K562 (cell line): ENCODE results near the gene PAK1IP1.

Source experiments
- BACH1 ChIP-seq: fragments of 200-800 bp; sonication (Bioruptor generic); IDR thresholded peaks from 2 replicates; pipeline ENCODE4 v1.6.1; 2016; ENCODE audit warnings: missing genetic modification characterization, missing compliant biosample characterization
- CTCF ChIP-seq, 3 experiments: IDR thresholded peaks in 2 of 3; conservative IDR thresholded peaks in 1 of 3; 2 replicates each; pipeline ENCODE4 v1.5.1; 2011 to 2012; ENCODE audit warnings: low read length in 3 of 3, mild to moderate bottlenecking in 3 of 3, control low read depth in 2 of 3, improper control_type of control experiment in 1 of 3, inconsistent platforms in 1 of 3, low read depth in 1 of 3, mixed read lengths in 1 of 3, moderate library complexity in 1 of 3; ENCODE audit not compliant: insufficient read depth in 2 of 3
- E2F4 ChIP-seq: sonication (generic); formaldehyde crosslinking; IDR thresholded peaks from 2 replicates; pipeline ENCODE4 v1.8.0; 2022; ENCODE audit warnings: mild to moderate bottlenecking, low read depth, missing genetic modification reagents
- EGR1 ChIP-seq: fragments of 450-650 bp; conservative IDR thresholded peaks from 2 replicates; pipeline ENCODE4 v1.6.1; 2017; ENCODE audit warnings: mild to moderate bottlenecking
- ETV5 ChIP-seq: sonication (generic); formaldehyde crosslinking; IDR thresholded peaks from 2 replicates; pipeline ENCODE4 v1.4.0; 2020; ENCODE audit warnings: low read depth, mild to moderate bottlenecking, missing genetic modification reagents
- MAFG ChIP-seq: fragments of 450-650 bp; conservative IDR thresholded peaks from 2 replicates; pipeline ENCODE4 v1.6.1; 2016; ENCODE audit warnings: missing genetic modification characterization, missing compliant biosample characterization
- MEF2D ChIP-seq: conservative IDR thresholded peaks from 2 replicates; pipeline ENCODE4 v1.6.1; 2016; ENCODE audit warnings: low read depth, missing genetic modification characterization, missing compliant biosample characterization
- MLX ChIP-seq, 2 experiments: fragments of 450-650 bp in 1 of 2; sonication (generic) in 1 of 2; formaldehyde crosslinking; conservative IDR thresholded peaks; 2 replicates each; pipeline versions ENCODE4 v1.4.0 to v1.8.1; 2020 to 2022; ENCODE audit warnings: mild to moderate bottlenecking in 1 of 2, missing genetic modification reagents in 1 of 2
- NR2C2 ChIP-seq, 2 experiments: fragments of 200-800 bp in 1 of 2; sonication (Bioruptor generic) in 1 of 2; sonication (generic) in 1 of 2; formaldehyde crosslinking in 1 of 2; IDR thresholded peaks; 2 replicates each; pipeline versions ENCODE4 v1.6.1 to v1.8.0; 2016 to 2022; ENCODE audit warnings: mild to moderate bottlenecking in 1 of 2, missing compliant biosample characterization in 1 of 2, missing genetic modification characterization in 1 of 2, missing genetic modification reagents in 1 of 2
- POLR2AphosphoS5 ChIP-seq: IDR thresholded peaks from 2 replicates; pipeline ENCODE4 v1.6.1; 2011; ENCODE audit warnings: mild to moderate bottlenecking, low read depth, low read length, moderate library complexity; ENCODE audit not compliant: control insufficient read depth, insufficient read depth
- RAD21 ChIP-seq, 2 experiments: fragments of 250-450 bp in 1 of 2; fragments of 450-650 bp in 1 of 2; sonication (Bioruptor Pico) in 1 of 2; formaldehyde crosslinking in 1 of 2; IDR thresholded peaks in 1 of 2; conservative IDR thresholded peaks in 1 of 2; 2 replicates each; pipeline versions ENCODE4 v1.4.0 to v1.8.0; 2020 to 2022; ENCODE audit warnings: mild to moderate bottlenecking in 2 of 2, moderate library complexity in 1 of 2
- RAD51 ChIP-seq: fragments of 450-650 bp; IDR thresholded peaks from 2 replicates; pipeline ENCODE4 v1.7.1; 2016; ENCODE audit warnings: low read depth, mild to moderate bottlenecking, borderline replicate concordance
- ZNF253 ChIP-seq: fragments of 250-450 bp; sonication (Bioruptor Pico); conservative IDR thresholded peaks from 2 replicates; pipeline ENCODE4 v1.6.1; 2021; ENCODE audit warnings: mild to moderate bottlenecking
- ZNF436 ChIP-seq: fragments of 250-450, 450-650 bp; sonication (Bioruptor Pico); formaldehyde crosslinking; IDR thresholded peaks from 2 replicates; pipeline ENCODE4 v1.7.0; 2020; ENCODE audit warnings: mild to moderate bottlenecking

GRCh38 chr6:10695086-10695657, 400 bp downstream of the PAK1IP1 start:
- TF ChIP-seq ZNF436 (CRISPR knock-in tag) (no peak), EGR1 (no peak), MEF2D (tag) (no peak), RAD51 (no peak), BACH1 (tag) (no peak), RAD21 (CRISPR knock-in tag; conservative IDR thresholded peaks at IDR 0.05 in 1 of 2, IDR thresholded peaks at IDR 0.05 in 1 of 2) (no peak), MLX (CRISPR knock-in tag; conservative IDR thresholded peaks at IDR 0.05) (no peak), CTCF (IDR thresholded peaks at IDR 0.05 in 2 of 3, conservative IDR thresholded peaks at IDR 0.05 in 1 of 3; ENCODE audit: insufficient read depth in 2 of 3, low read depth in 1 of 3, low read length in 3 of 3) (no peak), MAFG (no peak), E2F4 (CRISPR knock-in tag) (no peak), ZNF253 (CRISPR knock-in tag) (no peak), ETV5 (CRISPR knock-in tag) (no peak), NR2C2 (CRISPR knock-in tag; IDR thresholded peaks at IDR 0.05) (no peak), NR2C2 (tag; IDR thresholded peaks at IDR 0.05) (no peak; the same call in 1 of the 2 replicates), POLR2AphosphoS5 (peak; percentile 13; the same call in 1 of the 2 replicates)
